ENCODE data around the gene UCP3.

UCP3 gene

DNA sequence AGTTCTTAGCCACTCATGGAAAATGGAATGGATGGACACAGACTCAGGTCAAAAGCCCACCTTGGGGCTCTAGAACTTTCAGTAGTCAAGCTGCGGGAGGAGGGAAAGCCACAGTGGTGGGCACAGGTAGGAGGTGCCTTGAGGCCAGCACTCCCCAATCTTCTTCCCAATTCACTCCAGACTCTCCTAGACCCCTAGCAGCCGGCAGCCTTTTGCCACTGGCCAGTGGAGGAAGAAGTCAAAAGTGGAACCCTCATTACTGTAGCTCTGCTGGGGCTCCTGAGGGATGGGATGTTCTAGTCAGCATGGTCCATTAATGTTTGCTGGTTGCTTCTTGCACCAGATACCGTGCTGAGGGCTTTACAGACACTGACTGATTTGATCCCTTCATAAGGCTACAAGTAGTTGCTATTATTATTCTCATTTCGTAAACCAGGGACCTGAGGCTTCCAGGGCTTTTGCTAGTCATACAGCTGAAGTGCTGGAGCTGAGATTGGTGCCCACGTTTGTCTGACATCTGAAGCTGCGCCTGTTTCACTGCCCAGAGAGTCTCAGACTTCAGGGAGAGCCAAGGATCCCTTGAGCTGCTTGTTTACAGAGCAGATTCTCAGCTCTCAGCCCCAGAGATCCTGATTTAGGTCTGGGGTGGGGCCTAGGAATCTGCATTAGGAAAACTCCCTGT is 1.1 kb downstream of the UCP3 start:
- TF ChIP-seq, protein P1, sequence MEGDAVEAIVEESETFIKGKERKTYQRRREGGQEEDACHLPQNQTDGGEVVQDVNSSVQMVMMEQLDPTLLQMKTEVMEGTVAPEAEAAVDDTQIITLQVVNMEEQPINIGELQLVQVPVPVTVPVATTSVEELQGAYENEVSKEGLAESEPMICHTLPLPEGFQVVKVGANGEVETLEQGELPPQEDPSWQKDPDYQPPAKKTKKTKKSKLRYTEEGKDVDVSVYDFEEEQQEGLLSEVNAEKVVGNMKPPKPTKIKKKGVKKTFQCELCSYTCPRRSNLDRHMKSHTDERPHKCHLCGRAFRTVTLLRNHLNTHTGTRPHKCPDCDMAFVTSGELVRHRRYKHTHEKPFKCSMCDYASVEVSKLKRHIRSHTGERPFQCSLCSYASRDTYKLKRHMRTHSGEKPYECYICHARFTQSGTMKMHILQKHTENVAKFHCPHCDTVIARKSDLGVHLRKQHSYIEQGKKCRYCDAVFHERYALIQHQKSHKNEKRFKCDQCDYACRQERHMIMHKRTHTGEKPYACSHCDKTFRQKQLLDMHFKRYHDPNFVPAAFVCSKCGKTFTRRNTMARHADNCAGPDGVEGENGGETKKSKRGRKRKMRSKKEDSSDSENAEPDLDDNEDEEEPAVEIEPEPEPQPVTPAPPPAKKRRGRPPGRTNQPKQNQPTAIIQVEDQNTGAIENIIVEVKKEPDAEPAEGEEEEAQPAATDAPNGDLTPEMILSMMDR (conservative IDR thresholded peaks at IDR 0.05; ENCODE audit: control insufficient read depth, insufficient read depth, low read depth, low read length): no peak
- DNase-seq (ENCODE audit: low read depth): no peak
- H3K4me3 ChIP-seq (ENCODE audit: control insufficient read depth, low read depth, low read length): no peak overlapping the region

- DNase-seq (ENCODE audit: low read depth): no peak
- TF ChIP-seq, protein P1 (conservative IDR thresholded peaks at IDR 0.05; ENCODE audit: control insufficient read depth, insufficient read depth, low read depth, low read length): no peak
- H3K4me3 ChIP-seq (ENCODE audit: control insufficient read depth, low read depth, low read length): no peak overlapping the region
These were observed 2.1 kb downstream of the UCP3 start for GRCh38 chr11:74006743-74007304.

DNA sequence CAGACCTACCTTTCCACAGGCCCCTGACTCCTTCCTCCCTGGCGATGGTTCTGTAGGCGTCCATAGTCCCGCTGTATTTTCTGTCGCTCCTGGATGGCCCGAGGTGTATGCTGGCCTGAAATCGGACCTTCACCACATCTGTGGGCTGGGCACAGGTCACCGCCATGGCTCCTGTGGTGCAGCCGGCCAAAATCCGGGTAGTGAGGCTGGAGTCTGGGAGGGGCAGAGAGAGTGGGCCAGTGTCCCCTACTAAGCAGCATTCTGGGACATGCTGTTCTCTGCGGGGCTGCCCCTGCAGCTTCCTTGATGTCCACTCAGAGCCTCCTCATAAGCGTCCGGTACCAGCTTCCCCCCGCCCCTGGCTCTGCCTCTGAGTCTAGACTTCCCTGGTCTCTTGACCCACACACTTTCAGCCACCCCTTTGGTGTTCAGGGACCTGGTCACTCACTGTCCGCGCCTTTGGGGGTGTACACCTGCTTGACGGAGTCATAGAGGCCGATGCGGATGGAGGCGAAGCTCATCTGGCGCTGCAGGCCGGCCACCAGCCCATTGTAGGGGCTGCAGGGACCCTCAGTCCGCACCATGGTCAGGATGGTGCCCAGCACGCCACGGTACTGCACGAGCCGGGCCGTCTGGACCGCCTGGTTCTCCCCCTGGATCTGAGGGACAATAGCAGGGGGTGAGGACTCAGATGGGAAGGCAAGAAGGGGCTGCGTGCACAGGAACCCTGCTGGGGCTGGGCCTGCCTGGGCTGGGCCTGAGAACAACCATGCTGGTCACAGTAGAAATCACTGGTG is 3.0 kb downstream of the UCP3 start:
- DNase-seq (ENCODE audit: low read depth): no peak
- no peak overlapping the region for H3K4me3 ChIP-seq (ENCODE audit: control insufficient read depth, low read depth, low read length)
- TF ChIP-seq, protein P1 (conservative IDR thresholded peaks at IDR 0.05; ENCODE audit: control insufficient read depth, insufficient read depth, low read depth, low read length): no peak

- TF ChIP-seq, protein P1 (conservative IDR thresholded peaks at IDR 0.05; ENCODE audit: control insufficient read depth, insufficient read depth, low read depth, low read length): no peak
- no peak overlapping the region for H3K4me3 ChIP-seq (ENCODE audit: control insufficient read depth, low read depth, low read length)
- no peak for DNase-seq (ENCODE audit: low read depth)
These were observed 3.9 kb downstream of the UCP3 start for GRCh38 chr11:74004759-74005615.

GRCh38 chr11:74004046-74004695 is 4.7 kb downstream of the UCP3 start:
- no peak overlapping the region for H3K4me3 ChIP-seq (ENCODE audit: control insufficient read depth, low read depth, low read length)
- TF ChIP-seq, protein P1 (conservative IDR thresholded peaks at IDR 0.05; ENCODE audit: control insufficient read depth, insufficient read depth, low read depth, low read length): no peak
- DNase-seq (ENCODE audit: low read depth): no peak

- TF ChIP-seq, protein P1 (conservative IDR thresholded peaks at IDR 0.05; ENCODE audit: control insufficient read depth, insufficient read depth, low read depth, low read length): no peak
These were observed 6.1 kb downstream of the UCP3 start for GRCh38 chr11:74002832-74003231.

More at GRCh38 chr11:74002832-74003231, 6.1 kb downstream of the UCP3 start:
- DNase-seq (ENCODE audit: low read depth): no peak
- no peak overlapping the region for H3K4me3 ChIP-seq (ENCODE audit: control insufficient read depth, low read depth, low read length)
